Smooth muscle cell (in vitro differentiated cells): ENCODE results near the gene CCBE1. TPM values are rescaled to one million over a fixed set of nuclear protein-coding genes. Genes with fewer than 3 reads are reported as not detected.

Experiments
- DNase-seq: peaks from one replicate; lab custom pipeline; 2025; ENCODE audit not compliant: unreplicated experiment; lab: John Stamatoyannopoulos, UW
- H2AFZ ChIP-seq: fragments of 200-600 bp; sonication (generic); 2 replicates; pipeline ENCODE4 v1.6.0; 2016; ENCODE audit warnings: antibody characterized with exemption, low read depth, mild to moderate bottlenecking
- H3F3A ChIP-seq: fragments of 200-600 bp; sonication (generic); 2 replicates; pipeline ENCODE4 v1.6.0; 2017; ENCODE audit warnings: antibody characterized with exemption, low read depth
- H3K27ac ChIP-seq: fragments of 200-600 bp; sonication (generic); 2 replicates; pipeline ENCODE4 v1.5.1; 2016; ENCODE audit warnings: low read depth, mild to moderate bottlenecking
- H3K27me3 ChIP-seq: fragments of 200-600 bp; sonication (generic); 2 replicates; pipeline ENCODE4 v1.6.1; 2016; ENCODE audit warnings: low read depth, mild to moderate bottlenecking
- H3K36me3 ChIP-seq: fragments of 200-600 bp; sonication (generic); 2 replicates; pipeline ENCODE4 v1.5.1; 2016; ENCODE audit warnings: low read depth
- H3K4me1 ChIP-seq: fragments of 200-600 bp; sonication (generic); 2 replicates; pipeline ENCODE4 v1.5.1; 2016; ENCODE audit warnings: low read depth
- H3K4me2 ChIP-seq: fragments of 200-600 bp; sonication (generic); 2 replicates; pipeline ENCODE4 v1.6.0; 2016; ENCODE audit warnings: mild to moderate bottlenecking
- H3K4me3 ChIP-seq: fragments of 200-600 bp; sonication (generic); 2 replicates; pipeline ENCODE4 v1.5.1; 2016; ENCODE audit warnings: mild to moderate bottlenecking
- H3K79me2 ChIP-seq: fragments of 200-600 bp; sonication (generic); 2 replicates; pipeline ENCODE4 v1.6.0; 2016; ENCODE audit warnings: low read depth, mild to moderate bottlenecking
- H3K9ac ChIP-seq: fragments of 200-600 bp; sonication (generic); 2 replicates; pipeline ENCODE4 v1.6.0; 2016; ENCODE audit warnings: low read depth
- H3K9me3 ChIP-seq: fragments of 200-600 bp; sonication (generic); replicated peaks from 2 replicates; pipeline ENCODE4 v1.5.1; 2016; ENCODE audit warnings: low read depth
- H4K20me1 ChIP-seq: fragments of 200-600 bp; sonication (generic); 2 replicates; pipeline ENCODE4 v1.6.0; 2016; ENCODE audit warnings: low read depth
- WGBS: methylation state at CpG from one replicate; pipeline ENCODE4 v1.1.7; 2016; ENCODE audit warnings: low lambda C conversion rate; 5-methylcytosine and 5-hydroxymethylcytosine counted together
- polyA plus RNA-seq: library from polyadenylated mRNA; unstranded; fragments of >200 nt; fragmentation: Nextera tagmentation; extraction: Ambion mirVana; gene quantifications from 2 replicates; pipeline ENCODE4 v1.2.1, GENCODE V29; 2016
- total RNA-seq: library from RNA; depleted of rRNA; stranded (reverse); fragments of >200 nt; gene quantifications from 2 replicates; pipeline ENCODE4 v1.2.3, GENCODE V29; 2014
- TF ChIP-seq, protein P1 (sequence below): fragments of 200-600 bp; sonication (generic); IDR thresholded peaks from 2 replicates; pipeline ENCODE4 v1.5.1; 2017; ENCODE audit warnings: borderline replicate concordance, mild to moderate bottlenecking, antibody characterized with exemption; ENCODE audit not compliant: insufficient read depth, poor library complexity, severe bottlenecking

Gene CCBE1
- total and polyA plus RNA-seq, 2 experiments from 2014 or later: 3.1 TPM; not detected in 1

DNA sequence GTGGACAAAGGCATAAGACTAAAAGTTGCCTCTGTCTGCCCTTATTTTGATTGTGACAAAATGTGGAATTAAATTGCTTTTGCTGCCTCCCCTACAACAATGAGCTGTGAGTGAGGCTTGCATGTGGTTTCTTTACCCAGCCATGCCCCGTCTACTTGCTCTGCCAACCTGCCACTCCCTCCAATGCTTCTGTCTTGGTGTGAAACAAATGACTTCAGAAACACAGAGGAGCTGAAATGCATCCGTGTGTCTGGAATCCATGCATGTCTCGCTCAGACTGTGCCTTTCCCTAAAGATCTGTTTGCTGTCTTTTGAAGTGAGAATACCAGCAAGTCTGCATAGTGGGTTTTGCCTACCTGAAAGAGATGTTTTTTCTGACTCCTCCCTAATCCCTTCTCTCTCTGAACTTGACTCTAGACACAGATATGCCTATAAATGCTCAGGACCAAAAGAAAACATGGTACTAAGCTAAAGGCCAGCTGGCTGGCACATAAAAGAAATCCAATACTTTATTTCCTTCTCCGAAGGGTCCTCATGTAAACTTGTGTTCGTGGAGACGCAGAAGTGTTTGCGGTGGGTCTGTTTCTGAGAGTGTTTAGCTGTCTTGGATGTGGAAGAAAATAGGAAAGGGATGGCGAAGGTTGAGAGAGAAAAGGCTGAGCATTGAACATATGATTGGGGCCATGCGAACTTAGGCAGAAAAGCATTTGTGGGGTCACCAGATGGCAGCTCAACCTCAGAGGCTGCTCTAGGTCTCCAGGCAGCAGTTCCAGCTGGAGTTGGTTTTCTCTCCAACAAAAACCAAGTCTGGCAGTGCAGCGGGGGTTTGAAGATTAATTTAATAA, 120.5 kb downstream of the CCBE1 start:
- no peaks in the 10 kb centered on the region for H4K20me1 ChIP-seq
- H3K4me1 ChIP-seq: no peaks in the 10 kb centered on the region
- H3F3A ChIP-seq: no peaks in the 10 kb centered on the region
- DNase-seq: no peak
- no peak overlapping the region for H3K4me3 ChIP-seq
- H2AFZ ChIP-seq: no peak overlapping the region
- H3K9me3 ChIP-seq: no peaks in the 10 kb centered on the region
- no peak overlapping the region for H3K4me2 ChIP-seq
- TF ChIP-seq, protein P1, sequence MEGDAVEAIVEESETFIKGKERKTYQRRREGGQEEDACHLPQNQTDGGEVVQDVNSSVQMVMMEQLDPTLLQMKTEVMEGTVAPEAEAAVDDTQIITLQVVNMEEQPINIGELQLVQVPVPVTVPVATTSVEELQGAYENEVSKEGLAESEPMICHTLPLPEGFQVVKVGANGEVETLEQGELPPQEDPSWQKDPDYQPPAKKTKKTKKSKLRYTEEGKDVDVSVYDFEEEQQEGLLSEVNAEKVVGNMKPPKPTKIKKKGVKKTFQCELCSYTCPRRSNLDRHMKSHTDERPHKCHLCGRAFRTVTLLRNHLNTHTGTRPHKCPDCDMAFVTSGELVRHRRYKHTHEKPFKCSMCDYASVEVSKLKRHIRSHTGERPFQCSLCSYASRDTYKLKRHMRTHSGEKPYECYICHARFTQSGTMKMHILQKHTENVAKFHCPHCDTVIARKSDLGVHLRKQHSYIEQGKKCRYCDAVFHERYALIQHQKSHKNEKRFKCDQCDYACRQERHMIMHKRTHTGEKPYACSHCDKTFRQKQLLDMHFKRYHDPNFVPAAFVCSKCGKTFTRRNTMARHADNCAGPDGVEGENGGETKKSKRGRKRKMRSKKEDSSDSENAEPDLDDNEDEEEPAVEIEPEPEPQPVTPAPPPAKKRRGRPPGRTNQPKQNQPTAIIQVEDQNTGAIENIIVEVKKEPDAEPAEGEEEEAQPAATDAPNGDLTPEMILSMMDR: no peak
- H3K9ac ChIP-seq: no peak overlapping the region
- no peaks in the 10 kb centered on the region for H3K36me3 ChIP-seq
- 86% methylated on average over 10 of the region's 10 CpGs for WGBS
- peaks cover 81% of the 10 kb centered on the region for H3K27me3 ChIP-seq
- H3K27ac ChIP-seq: no peak overlapping the region
- no peaks in the 10 kb centered on the region for H3K79me2 ChIP-seq

DNA sequence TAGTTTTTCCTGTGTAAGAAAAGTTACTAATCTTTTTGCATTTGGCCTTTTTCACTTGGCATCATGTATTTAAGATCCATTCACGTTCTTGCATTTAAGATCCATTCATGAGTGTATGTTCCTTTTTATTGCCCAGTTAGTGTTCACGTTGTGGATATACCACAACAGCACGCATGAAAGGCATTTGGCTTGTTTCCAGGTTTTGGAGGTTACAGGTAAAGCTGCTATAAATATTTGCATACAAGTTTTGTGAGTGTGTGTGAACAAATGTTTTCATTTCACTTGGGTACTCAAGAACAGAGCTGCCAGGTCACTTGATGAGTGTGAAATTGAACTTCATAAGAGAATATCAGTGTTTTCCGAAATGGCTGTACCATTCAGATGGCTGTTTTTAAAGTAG, 121.2 kb downstream of the CCBE1 start:
- Histone ChIP-seq H3K36me3 (no peaks in the 10 kb centered on the region), H2AFZ (no peak overlapping the region), H3F3A (no peaks in the 10 kb centered on the region), H3K4me2 (no peak overlapping the region), H3K27ac (no peak overlapping the region), H3K27me3 (peaks cover 73% of the 10 kb centered on the region), H3K4me3 (no peak overlapping the region), H3K79me2 (no peaks in the 10 kb centered on the region), H3K9me3 (no peaks in the 10 kb centered on the region), H4K20me1 (no peaks in the 10 kb centered on the region), H3K9ac (no peak overlapping the region), H3K4me1 (peaks cover 1% of the 10 kb centered on the region)
- no peak for DNase-seq
- TF ChIP-seq, protein P1: no peak
- WGBS: 88% methylated on average over 4 of the region's 4 CpGs

DNA sequence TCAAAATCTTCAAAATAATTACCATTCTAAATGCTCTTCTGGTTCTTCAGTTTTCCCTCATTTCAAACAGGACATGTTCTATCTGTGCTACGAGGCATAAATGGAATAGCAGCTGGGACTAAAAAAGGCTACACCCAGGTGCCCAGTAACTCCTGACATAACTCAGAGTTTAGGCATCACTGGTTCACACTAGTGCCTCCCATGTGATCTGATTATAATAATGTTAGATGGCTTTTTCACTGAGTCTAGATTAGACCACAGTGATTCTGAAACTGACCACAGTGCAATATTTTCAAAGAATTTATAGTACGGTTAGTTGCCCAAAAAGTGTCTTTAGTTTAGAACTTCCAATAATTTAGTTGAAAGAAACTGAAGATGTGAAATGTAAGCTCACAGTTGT, 123.3 kb downstream of the CCBE1 start:
- no peak overlapping the region for H3K4me2 ChIP-seq
- no peak overlapping the region for H3K27ac ChIP-seq
- no peaks in the 10 kb centered on the region for H3K79me2 ChIP-seq
- H3K9ac ChIP-seq: no peak overlapping the region
- no peak overlapping the region for H3K4me3 ChIP-seq
- WGBS: 96% methylated on average over 2 of the region's 2 CpGs
- no peaks in the 10 kb centered on the region for H3K36me3 ChIP-seq
- TF ChIP-seq, protein P1: no peak
- peaks cover 59% of the 10 kb centered on the region for H3K27me3 ChIP-seq
- H2AFZ ChIP-seq: no peak overlapping the region
- peaks cover 11% of the 10 kb centered on the region for H3K4me1 ChIP-seq
- DNase-seq: no peak
- H4K20me1 ChIP-seq: no peaks in the 10 kb centered on the region
- H3F3A ChIP-seq: peaks cover 7% of the 10 kb centered on the region
- no peaks in the 10 kb centered on the region for H3K9me3 ChIP-seq

DNA sequence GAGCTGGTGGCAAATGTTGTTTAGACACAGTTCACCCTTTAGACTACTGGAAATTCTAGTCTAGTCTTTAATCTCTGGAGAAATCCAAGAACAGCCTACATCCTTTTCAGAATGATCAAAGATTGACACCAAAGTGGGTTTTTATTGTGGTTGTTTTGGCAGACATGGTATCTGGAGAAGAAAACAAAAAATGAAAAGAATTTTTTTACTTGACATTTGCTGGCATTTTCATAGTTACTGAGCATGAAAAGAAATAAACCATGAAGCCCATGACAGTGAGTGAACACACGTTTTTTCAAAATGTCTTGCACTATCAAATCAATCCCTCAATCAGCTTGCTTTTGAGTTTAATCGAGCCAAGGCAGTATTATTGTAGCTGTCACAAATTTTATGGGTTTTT, 125.3 kb downstream of the CCBE1 start:
- H4K20me1 ChIP-seq: no peaks in the 10 kb centered on the region
- H3K9me3 ChIP-seq: no peaks in the 10 kb centered on the region
- H3K27ac ChIP-seq: no peak overlapping the region
- H3K79me2 ChIP-seq: no peaks in the 10 kb centered on the region
- 89% methylated on average over 2 of the region's 2 CpGs for WGBS
- no peak for DNase-seq
- H3K4me3 ChIP-seq: no peak overlapping the region
- no peak overlapping the region for H3K9ac ChIP-seq
- H3K36me3 ChIP-seq: no peaks in the 10 kb centered on the region
- no peak overlapping the region for H3K4me2 ChIP-seq
- H3K4me1 ChIP-seq: peaks cover 11% of the 10 kb centered on the region
- H3K27me3 ChIP-seq: peaks cover 49% of the 10 kb centered on the region
- TF ChIP-seq, protein P1: no peak
- H3F3A ChIP-seq: peaks cover 7% of the 10 kb centered on the region
- no peak overlapping the region for H2AFZ ChIP-seq
